ENCODE data around the gene HCRT.

GRCh38 chr17:42187833-42188232 lies 2.6 kb upstream of the HCRT start:
- no peak for TF ChIP-seq CTCF (IDR thresholded peaks at IDR 0.05; ENCODE audit: low read depth, low read length, poor library complexity, severe bottlenecking)
- no peak for TF ChIP-seq EZH2phosphoT487 (IDR thresholded peaks at IDR 0.05; ENCODE audit: borderline replicate concordance, low read length)

Data from DOHH2 (cell line).